ENCODE results near the gene GAGE1.
A peak's percentile ranks its signal among the peaks of the same experiment; 100 is the strongest.
"Not testable (repeated sequence)": the region's sequence is repeated elsewhere in the genome, so short reads cannot be mapped to it uniquely, and the experiment has no call there.

The GAGE1 gene
- 0 to 0.80 (median 0) reads per million in 18 experiments for total RNA-seq

GRCh38 chrX:49598720-49599119 is at the start of gene GAGE1:
Gene GAGE1 (plus strand): TSS chrX:49599020. CDS start chrX:49600175, 1,155 bp downstream.
- DNase-seq: not testable (repeated sequence)

GRCh38 chrX:49550989-49551388 is 47.8 kb upstream of the GAGE1 start, which contains the start of gene GAGE12E:
Gene GAGE12E (plus strand): TSS chrX:49551289. CDS start chrX:49552444, 1,155 bp downstream.
- DNase-seq: not testable (repeated sequence)

- DNase-seq: not testable (repeated sequence)
Observed at GRCh38 chrX:49560542-49560941, 38.3 kb upstream of the GAGE1 start, which contains the start of gene GAGE12F. Gene GAGE12F (plus strand): TSS chrX:49560842. CDS start chrX:49561997, 1,155 bp downstream.

- not testable (repeated sequence) for DNase-seq
Observed at GRCh38 chrX:49568728-49569127, 30.1 kb upstream of the GAGE1 start.

GRCh38 chrX:49569152-49569551 is 29.7 kb upstream of the GAGE1 start:
- DNase-seq: not testable (repeated sequence)

GRCh38 chrX:49570100-49570499 is 28.7 kb upstream of the GAGE1 start, which contains the start of gene GAGE12G:
Gene GAGE12G (plus strand): TSS chrX:49570400. CDS start chrX:49571555, 1,155 bp downstream.
- DNase-seq: not testable (repeated sequence)

- not testable (repeated sequence) for DNase-seq
Observed at GRCh38 chrX:49579649-49580048, 19.2 kb upstream of the GAGE1 start, which contains the start of gene GAGE12H. Gene GAGE12H (plus strand): TSS chrX:49579949. CDS start chrX:49581104, 1,155 bp downstream.

GRCh38 chrX:49589196-49589595 is 9.6 kb upstream of the GAGE1 start, which contains the start of gene GAGE2A:
Gene GAGE2A (plus strand): TSS chrX:49589496. CDS start chrX:49590651, 1,155 bp downstream.
- not testable (repeated sequence) for DNase-seq

GRCh38 chrX:49589769-49590478 is 8.9 kb upstream of the GAGE1 start:
- not testable (repeated sequence) for DNase-seq

GRCh38 chrX:49590488-49590887 is 8.3 kb upstream of the GAGE1 start:
- DNase-seq: not testable (repeated sequence)

GRCh38 chrX:49610718-49611310 is 12.0 kb downstream of the GAGE1 start:
- DNase-seq: no peak

GRCh38 chrX:49618574-49618973 is 19.8 kb downstream of the GAGE1 start:
- no peak for DNase-seq

- DNase-seq: peak in 1 of 2 donors; percentile 7
Observed at GRCh38 chrX:49627086-49627777, 28.4 kb downstream of the GAGE1 start.

GRCh38 chrX:49644991-49645637 is 46.3 kb downstream of the GAGE1 start:
- DNase-seq: no peak

- no peak for DNase-seq
Observed at GRCh38 chrX:49656533-49656932, 57.7 kb downstream of the GAGE1 start.
